Activated T-cell treated with anti-CD3 and anti-CD28 coated beads for 1 hour (primary cell): ENCODE results near the gene ADAMTS20.
"Not testable (repeated sequence)": the region's sequence is repeated elsewhere in the genome, so short reads cannot be mapped to it uniquely, and the experiment has no call there.

Experiments
- DNase-seq: peaks from one replicate; pipeline ENCODE4 v3.0.0-alpha.2; 2020; ENCODE audit warnings: low read depth

ADAMTS20 gene, protein sequence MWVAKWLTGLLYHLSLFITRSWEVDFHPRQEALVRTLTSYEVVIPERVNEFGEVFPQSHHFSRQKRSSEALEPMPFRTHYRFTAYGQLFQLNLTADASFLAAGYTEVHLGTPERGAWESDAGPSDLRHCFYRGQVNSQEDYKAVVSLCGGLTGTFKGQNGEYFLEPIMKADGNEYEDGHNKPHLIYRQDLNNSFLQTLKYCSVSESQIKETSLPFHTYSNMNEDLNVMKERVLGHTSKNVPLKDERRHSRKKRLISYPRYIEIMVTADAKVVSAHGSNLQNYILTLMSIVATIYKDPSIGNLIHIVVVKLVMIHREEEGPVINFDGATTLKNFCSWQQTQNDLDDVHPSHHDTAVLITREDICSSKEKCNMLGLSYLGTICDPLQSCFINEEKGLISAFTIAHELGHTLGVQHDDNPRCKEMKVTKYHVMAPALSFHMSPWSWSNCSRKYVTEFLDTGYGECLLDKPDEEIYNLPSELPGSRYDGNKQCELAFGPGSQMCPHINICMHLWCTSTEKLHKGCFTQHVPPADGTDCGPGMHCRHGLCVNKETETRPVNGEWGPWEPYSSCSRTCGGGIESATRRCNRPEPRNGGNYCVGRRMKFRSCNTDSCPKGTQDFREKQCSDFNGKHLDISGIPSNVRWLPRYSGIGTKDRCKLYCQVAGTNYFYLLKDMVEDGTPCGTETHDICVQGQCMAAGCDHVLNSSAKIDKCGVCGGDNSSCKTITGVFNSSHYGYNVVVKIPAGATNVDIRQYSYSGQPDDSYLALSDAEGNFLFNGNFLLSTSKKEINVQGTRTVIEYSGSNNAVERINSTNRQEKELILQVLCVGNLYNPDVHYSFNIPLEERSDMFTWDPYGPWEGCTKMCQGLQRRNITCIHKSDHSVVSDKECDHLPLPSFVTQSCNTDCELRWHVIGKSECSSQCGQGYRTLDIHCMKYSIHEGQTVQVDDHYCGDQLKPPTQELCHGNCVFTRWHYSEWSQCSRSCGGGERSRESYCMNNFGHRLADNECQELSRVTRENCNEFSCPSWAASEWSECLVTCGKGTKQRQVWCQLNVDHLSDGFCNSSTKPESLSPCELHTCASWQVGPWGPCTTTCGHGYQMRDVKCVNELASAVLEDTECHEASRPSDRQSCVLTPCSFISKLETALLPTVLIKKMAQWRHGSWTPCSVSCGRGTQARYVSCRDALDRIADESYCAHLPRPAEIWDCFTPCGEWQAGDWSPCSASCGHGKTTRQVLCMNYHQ (N-terminal part only)

DNA sequence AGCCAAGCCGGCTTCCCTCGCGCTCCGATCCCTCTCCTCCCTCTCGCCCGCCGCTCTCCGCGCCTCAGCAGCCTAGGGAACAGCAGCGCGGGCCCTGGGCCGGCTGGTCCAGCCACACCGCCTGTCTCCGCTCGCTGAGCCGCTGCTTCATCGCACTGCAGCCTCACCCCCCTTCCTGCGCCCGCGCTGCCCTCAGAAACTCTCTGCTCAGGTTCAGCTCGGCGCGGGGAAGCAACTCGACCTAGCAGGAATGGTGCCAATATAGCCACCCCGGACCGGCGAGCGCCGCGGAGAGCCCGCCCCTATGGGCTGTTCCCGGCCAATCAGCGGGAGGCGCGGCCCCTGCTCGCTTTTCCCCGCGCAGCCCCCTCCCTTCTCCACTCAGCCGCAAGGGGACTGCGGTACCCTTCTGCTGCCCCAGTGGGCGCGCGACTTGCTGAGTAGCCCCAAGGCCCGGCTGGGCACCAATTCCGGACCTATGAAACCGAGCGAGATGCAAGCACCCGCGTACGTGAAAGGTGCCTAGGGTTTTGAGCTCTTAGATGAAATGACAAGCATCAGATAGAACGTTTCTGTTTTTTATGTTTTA, at the start of gene ADAMTS20:
Gene ADAMTS20 (minus strand): TSS at position 233 of the 589 bp plus-strand sequence. CDS start 282 bp downstream, outside the sequence.
- no peak for DNase-seq

DNA sequence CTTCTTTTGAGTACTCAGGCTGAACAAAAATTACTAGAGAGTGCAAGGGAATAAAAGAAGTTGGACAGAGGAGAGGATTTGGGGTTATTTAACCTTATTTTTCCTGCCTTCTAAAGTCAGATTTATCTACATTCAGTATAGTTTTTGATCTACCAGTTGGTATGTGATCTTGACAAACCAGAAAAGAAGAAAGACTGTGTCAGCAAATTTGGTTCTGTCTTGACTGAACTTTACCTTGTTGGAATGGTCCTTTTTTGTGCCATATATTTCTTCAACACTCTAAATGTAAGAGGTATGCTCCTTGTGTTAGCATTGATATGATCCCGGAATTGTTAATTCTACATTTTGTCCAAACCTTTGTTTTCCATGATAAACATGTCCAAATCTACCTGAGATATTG, 47.7 kb upstream of the ADAMTS20 start:
- no peak for DNase-seq

DNA sequence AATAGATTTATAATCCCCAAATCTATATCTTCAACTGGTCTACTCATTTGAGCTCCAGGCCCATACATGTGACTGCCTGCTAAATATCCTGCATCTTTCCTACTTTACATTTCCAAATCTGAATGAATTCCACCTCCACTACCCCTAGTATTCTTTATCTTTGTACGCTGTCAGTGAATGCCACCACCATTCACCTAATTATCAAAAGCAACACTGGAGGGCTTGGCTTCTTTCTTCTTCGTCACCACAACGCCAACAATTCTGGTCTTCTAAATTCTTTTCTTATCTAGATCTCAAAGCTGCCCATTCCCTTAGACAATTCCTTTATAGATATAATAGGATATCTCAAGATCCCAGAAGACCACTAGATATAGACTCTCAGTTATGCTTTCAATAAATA, 47.1 kb upstream of the ADAMTS20 start:
- DNase-seq: no peak

DNA sequence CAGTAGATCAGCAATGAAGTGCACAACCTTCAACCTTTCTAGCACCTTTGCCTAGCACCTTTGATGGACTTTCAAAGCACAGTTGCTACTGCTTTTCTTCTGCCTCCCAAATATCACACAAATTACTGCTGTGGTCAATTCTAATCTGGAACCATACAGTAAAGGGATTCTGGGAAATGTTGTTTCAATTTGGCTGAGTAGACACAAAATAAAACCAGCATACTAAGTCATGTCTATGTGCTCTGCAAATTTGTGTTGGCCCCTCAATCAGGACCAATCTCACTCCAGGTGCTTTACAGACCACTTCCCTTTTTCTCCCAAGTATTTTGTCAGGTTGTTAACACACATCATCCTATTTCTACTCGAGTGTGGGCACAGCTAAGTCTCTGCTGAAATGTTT, 38.3 kb upstream of the ADAMTS20 start:
- DNase-seq: no peak

DNA sequence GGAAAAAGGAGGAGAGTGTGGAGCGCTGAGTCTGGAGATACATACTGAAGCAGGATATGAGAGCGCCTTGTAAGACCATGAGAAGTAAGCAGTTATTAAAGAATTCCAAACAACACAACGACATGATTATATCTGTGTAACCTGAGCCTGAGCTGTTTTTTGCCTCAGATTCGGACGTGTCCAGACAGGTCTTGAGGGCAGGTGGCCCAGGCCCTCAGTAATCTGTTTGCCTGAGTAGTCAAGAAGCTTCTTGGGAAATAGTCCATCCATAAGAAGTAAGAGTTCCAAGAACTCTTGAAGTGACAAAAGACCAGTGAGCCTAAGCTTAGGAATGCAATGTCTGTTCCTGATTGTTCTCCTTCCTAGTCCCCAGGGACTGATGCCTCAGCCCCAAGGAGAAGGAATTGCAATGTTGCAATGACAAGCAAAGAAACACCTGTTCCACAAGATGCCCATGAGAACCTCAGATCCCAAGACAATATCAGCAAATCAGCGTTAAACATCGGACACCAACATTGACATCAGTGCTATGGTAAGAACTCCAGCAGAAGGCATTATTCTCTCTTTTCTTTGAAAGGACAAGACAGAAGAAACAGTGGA, 34.7 kb upstream of the ADAMTS20 start:
- DNase-seq: no peak

DNA sequence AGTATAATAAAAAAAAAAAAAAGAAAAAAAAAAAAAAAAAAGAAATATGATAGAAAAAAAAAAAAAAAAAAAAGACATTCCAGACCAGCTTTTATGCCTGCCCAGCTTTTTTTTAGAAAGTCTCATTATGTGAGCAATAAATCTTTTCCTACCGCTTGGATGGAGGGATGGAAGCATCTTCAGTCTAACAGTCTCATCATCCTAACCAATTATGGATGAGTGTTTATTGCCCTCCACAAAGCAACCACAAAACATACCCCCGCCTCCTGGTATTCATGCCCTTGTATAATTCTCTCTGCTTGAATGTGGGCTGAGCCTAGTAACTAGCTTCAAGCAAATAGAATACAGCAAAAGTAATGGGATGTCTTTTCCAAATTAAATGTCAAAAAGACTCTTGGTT, 33.7 kb upstream of the ADAMTS20 start:
- DNase-seq: no peak

DNA sequence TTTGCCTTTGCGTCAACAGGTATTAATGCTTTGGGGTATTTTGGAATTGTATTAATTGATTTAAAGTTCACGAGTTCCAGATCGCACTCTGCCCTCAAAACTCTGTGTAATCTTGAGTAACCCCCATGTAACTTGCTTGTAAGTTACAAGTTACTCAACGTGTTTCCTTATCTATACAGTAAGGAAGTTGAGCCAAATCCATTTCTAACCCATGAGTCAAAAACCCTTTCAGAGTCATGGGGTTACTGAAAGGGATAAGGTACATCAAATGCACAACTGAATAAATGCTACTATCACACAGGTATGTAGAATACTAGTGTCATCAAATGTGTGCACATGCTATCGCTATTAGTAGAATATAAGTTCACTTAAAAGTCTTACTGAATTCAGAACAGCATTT, 28.6 kb upstream of the ADAMTS20 start:
- no peak for DNase-seq

DNA sequence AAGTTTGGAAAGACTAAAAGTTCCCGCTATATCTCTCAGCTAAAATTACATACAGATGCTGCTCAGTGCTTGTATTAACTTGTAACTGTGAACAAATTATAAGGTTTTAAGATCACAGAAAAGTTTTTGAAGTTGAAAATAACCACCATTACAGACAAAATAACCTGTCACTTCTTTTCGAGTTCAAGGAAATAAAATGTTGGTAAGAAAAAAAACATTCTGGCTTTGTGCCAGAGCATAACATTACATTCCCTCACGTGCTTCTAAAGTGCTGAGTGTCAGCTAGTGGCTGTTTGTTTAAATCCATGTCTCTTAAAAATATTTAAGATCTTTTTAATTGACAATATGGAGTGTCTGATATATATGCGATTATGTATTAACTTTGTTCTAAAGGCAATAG, 27.2 kb upstream of the ADAMTS20 start:
- DNase-seq: no peak

DNA sequence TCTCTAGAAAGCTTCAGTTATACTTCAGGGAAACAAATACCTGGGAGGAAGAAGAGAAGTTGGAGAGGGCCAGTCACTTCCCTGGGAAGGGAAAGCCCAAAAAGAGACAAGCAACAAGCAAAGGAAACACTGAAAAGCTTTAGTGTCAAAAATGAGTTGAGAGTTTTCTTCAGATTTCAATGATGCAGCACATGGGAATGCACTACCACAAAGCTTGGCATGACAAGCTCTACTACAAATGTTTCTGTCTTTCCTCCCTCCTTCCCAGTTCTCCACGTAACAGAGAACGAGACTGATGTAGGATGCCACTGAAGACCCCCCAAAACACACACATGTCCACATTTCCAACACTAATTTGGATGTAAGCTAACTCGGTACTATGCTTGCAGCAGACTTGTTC, 26.8 kb upstream of the ADAMTS20 start:
- DNase-seq: no peak

DNA sequence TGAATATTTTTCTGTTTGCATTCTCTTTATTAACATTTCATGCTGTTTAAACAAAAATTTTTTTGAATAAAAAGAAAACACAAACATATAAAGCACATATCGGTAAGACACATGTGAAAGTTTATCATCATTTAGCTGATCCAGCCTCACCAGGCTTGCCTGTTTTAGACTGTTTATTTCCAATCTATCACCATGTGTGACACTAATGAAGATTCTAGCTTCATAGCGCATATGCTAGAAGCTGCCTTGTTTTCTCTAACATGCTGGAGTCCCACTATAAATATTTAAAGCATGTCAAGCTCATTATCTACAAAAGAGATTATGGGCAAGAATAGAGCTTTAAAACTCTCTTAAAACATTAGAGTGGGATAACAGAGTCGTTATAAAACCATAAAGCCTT, 25.4 kb upstream of the ADAMTS20 start:
- DNase-seq: no peak

DNA sequence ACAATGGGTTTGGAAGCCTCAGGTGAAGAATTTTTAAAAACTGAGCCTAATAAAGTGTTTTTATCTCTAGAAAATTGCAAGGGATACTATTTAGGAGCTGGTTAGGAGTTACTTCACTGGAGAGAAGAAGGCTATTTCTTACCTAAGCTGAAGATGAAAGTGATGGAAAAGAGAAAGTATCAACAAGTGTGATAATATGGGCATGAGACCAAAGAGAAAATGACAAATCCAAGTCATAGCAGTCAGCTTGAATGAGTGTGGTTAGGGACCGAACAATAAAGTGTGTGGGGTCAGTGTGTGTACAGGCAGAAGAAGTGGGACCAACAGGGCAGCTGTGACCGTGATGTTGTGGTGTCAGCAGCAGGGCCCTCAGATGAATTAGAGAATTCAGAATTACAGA, 24.2 kb upstream of the ADAMTS20 start:
- no peak for DNase-seq

DNA sequence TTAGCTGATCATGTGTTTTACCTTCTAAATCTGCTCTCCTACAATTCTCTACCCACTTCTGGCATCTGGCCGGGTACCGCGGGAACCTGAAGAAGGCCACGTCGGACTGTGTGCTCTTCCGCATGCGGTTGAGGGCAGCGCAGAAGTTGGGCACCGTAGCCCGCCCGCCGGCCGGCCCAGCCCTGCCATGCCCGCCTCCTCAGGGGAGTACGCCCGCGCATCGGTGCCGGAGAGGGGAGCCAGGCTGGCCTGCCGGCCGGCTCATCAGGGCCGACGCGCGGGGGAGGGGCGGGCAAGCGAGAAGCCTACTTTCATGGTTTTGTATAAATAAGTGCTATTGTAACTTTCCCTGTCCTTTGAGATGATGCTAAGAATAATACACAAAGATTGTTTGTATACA, 19.9 kb upstream of the ADAMTS20 start:
- no peak for DNase-seq

DNA sequence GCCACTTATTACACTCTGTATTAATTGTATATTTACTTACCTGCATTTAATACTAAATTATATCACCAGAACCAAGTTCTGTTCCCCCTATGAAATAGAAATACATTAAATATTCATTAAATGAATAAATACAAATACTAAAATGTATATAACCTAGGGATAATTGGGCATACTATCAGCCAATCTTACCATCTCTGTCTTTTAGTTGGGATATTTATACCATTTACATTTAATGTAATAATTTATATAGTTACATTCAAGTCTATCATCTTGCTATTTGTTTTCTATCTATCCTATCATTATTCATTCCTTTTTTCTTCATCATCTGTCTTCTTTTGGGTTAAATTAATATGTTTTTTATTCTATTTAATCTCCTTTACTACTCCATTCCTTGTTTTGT, 4.1 kb upstream of the ADAMTS20 start:
- DNase-seq: no peak

DNA sequence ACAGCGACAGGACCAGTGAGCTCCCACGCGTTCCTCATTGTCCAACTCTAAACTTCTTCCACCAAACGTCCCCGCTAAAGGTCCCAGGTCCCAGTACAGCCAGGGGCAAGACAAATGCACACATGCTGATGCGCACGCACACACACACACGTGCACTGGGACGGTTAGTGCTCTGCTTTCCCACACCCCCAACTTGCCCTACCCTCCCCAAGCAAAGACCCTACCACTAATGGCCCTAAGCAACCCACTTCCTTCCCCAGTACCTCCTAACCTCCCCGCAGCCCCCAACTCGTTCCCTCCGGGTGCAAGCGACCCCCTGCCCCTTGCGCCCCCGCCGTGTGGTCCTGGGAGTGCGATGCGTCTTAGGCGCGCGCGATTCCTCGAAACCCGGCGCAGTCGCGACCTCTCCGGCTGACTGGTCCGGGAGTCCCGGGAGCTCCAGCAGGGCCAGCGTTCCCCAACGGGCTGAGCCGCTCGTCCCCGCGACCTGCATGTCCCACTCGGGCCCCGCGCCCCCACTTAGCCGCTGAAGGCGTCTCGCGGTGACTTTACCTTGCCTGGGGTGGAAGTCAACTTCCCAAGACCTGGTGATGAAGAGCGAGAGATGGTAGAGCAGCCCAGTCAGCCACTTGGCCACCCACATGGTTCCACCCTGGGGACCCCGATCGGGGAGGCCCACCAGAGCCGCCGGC, 578 bp downstream of the ADAMTS20 start:
- no peak for DNase-seq

DNA sequence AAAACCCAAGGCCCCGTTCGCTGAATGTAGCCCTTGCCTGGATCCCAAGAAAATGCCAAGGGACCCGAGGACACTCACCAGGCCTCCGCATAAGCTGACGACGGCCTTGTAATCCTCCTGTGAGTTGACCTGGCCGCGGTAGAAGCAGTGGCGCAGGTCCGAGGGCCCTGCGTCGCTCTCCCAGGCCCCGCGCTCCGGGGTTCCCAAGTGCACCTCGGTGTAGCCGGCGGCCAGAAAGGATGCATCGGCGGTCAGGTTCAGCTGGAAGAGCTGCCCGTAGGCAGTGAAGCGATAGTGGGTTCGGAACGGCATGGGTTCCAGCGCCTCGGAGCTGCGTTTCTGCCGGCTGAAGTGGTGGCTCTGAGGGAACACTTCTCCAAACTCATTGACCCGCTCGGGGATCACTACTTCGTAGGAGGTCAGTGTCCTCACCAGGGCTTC, 1.2 kb downstream of the ADAMTS20 start:
- DNase-seq: no peak

DNA sequence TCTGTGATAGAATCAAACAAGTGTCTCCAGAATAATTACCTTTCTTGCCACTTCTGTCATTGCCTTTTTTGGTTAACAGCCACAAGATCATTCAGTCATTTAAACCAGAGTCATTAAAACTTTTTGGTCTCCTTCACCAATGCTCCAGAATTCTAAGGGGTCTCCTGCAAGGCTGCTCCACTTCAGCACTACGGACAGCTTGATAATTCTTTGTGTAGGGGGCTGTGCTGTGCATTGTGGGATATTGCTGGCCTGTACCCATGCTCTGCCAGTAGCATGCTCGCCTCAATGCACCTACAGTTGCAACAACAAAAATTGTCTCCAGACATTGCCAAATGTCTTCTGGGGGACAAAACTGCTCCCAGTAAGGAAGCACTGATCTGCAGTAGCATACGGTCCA, 7.3 kb downstream of the ADAMTS20 start:
- DNase-seq: no peak

DNA sequence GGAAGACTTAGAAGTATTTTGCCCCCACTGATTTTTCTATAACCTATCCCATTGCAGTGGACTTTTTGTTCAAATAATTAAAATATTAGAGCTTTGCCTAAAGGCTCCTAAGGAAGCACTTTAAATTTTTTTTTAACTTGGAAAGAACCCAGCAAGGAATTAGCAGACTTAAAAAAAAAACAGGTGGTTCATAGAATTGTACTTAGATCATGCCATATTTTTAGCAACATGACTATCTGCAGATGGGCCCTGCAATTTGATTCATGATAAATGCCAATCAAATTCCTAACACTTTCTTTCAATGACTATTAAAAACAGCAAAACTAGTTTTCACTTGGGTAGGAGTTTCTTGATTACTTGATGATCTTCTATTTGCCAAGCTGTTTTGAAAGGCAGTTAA, 11.5 kb downstream of the ADAMTS20 start:
- DNase-seq: no peak

DNA sequence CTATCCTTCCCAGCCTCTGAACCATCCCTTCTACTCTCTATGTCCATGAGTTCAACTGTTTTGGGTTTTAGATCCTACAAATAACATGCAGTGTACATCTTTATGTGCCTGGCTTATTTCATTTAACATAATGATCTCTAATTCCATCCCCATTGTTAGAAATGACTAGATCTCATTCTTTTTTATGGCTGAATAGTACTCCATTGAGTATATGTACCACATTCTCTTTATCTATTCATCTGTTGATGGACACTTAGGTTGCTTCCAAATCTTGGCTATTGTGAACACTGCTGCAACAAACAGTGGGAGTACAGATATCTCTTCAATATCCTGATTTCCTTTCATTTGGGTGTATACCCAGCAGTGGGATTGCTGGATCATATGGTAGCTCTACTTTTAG, 14.3 kb downstream of the ADAMTS20 start:
- DNase-seq: not testable (repeated sequence)

DNA sequence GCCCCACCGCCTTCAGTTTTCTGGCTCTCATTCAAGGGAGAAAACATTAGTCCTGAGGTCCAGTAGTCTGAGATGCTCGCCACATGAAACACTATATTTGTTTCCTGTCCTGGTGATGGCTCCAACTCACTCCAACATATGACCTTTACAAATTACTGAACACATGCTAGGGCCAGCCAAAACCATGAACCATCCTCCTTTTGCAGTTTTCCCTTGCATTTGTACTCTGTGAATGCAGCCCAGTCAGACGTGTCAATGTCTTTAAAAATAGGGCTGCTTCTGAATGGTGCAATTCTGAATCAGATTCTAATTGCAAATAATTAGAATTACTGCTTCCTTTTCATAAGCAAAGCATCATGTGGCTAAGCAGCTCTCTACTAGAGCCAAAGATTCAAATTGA, 36.0 kb downstream of the ADAMTS20 start:
- DNase-seq: no peak

DNA sequence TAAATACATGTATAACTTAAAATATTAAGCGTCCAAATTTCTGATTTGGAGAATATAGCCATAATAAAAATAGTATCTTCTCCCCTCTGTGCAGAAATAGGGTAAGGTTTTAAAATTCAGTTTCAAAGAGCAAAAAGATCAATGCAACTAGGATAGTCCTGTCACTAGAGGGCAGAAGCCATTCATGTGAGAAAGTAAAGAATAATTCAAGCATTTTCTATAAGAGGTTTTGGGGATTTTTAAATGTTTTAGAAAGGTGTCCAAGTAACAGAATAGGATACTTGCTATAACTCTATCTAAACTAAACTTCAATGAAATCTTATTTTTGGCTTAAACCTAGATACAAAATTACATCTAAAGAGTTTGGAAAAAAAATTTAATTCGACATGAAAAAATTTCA, 50.3 kb downstream of the ADAMTS20 start:
- DNase-seq: no peak

DNA sequence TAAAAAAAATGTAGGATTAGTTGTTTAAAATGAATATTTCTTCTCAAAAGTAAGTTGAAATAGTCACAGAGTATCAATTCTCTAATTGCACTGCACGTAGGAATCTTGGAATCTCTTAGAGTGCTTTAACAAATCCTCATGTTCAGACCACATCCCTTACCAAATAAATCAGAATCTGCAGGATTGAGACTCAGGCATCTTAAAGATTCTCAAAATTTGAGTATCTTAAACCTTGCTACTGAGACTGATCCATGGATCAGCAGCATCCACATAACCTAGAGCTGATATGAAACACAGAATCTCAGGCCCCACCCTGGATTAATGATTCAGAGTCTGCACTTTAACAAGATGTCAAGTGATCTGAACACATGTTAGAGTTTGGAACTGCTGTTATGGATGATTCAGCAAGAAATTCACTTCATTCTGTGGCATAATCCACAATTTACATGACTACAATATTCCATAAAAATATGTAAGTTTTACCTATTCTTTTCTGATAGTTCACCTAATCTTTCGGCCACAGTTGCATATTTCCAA, 58.7 kb downstream of the ADAMTS20 start:
- DNase-seq: no peak
